HG03280 (cell line): ENCODE results near the gene SLIT3.
"Not testable (repeated sequence)": the region's sequence is repeated elsewhere in the genome, so short reads cannot be mapped to it uniquely, and the experiment has no call there.

Experiments used
- ATAC-seq: cut with Tn5 transposase; IDR thresholded peaks from one replicate; pipeline ENCODE4 v1.9.1; 2021; ENCODE audit warnings: mild to moderate bottlenecking, moderate library complexity; ENCODE audit not compliant: unreplicated experiment

The SLIT3 gene

DNA sequence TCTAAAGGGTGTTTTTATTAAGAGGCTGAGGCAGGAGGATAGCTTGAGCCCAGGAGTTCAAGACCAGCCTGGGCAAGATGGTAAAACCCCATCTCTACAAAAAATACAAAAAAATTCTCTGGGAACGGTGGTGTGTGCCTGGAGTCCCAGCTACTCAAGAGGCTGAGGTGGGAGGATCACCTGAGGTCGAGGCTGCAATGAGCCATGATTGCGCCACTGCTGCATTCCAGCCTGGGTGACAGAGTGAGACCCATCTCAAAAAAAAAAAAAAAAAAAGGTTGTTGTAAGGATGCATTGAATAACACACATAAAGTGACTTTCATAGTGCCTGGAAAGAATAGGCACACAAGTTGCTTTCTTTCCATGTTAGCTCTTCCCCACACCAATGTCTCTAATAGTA is 662.1 kb downstream of the SLIT3 start:
- not testable (repeated sequence) for ATAC-seq

DNA sequence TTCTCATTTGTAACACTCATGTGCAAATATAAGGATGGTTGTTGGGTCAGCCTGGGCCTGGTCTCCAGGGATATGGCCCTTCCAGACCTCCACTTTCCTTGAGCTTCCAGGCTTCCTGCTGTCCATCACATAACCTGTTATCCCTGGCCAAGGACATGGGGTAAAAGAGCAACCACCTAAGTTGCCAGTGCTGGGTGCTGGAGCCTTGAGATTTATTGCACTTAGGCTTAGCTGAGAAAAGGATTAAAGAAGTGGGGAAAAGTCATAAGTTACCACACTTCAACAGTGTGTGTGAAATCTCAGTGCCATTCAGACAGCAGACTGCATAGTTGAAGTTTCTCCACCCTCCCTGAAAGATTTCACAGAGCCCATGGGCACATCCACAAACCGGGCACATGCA is 663.1 kb downstream of the SLIT3 start:
- no peak for ATAC-seq

DNA sequence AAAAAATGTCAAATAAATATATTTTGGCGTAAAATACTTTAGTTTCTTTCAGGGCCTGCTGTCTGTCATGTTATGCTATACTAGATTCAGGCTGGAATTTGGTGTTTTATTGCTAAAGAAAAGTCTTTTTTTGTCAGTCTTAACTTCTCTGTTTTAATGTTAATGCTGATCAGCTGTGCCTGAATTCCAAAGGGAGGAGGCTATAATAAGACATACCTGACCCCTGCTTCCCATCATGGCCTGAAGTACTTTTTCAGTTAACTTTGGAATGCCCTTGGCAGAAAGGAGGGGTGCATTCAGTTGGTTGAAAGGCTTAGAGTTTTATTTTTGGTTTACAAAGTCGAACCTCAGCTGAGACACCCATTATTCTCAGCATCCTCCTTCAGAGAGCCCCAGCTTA is 663.7 kb downstream of the SLIT3 start:
- no peak for ATAC-seq

DNA sequence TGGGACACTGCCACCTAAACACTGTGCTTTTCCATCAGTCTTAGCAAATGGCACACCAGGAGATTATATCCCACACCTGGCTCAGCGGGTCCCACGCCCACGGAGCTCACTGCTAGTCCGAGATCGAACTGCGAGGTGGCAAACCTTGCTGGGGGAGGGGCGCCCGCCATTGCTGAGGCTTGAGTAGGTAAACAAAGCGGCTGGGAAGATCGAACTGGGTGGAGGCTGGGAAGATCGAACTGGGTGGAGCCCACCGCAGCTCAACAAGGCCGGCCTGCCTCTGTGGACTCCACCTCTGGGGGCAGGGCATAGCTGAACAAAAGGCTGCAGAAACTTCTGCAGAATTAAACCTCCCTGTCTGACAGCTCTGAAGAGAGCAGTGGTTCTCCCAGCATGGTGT is 670.0 kb downstream of the SLIT3 start:
- ATAC-seq, result not testable (repeated sequence)

DNA sequence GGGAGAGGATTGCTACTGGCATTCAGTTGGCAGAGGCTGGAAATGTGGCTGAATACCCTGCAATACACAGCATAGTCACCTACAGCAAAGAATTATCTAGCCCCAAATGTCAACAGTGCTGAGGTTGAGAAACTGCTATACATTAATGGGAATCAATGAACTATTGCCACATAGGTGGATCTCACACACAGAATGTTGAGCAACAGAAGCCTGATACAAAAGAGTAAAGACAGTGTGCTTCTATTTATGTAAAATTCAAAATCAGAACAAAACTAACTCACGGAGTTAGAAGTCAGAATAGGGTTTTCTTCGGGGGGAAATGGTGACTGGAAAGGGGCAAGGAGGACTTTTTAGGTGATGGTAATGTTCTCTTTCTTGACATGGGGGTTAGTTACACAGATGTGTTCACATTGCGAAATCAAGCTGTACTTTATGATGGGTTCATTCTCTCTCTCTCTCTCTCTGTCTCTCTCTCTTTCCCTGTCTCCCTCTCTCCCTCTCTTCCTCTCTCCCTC is 676.0 kb downstream of the SLIT3 start:
- ATAC-seq, result no peak

DNA sequence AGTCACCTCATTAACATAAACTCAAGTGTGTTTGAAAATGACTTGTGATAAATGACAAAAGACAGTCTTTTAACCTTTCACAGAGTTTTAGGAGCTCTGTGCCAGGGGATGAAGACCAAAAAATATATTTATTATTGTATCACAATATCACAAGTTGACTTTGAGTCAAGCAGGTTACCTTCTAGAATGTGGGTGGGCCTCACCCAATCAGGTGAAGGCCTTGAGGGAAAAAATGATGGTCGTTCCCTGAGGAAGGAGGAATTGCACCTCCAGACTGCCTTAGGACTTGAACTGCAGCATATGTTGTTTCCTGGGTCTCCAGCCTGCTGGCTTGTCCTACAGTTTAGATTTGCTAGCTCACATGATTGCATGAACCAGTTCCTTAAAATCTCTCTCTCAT is 680.1 kb downstream of the SLIT3 start:
- ATAC-seq, result no peak

DNA sequence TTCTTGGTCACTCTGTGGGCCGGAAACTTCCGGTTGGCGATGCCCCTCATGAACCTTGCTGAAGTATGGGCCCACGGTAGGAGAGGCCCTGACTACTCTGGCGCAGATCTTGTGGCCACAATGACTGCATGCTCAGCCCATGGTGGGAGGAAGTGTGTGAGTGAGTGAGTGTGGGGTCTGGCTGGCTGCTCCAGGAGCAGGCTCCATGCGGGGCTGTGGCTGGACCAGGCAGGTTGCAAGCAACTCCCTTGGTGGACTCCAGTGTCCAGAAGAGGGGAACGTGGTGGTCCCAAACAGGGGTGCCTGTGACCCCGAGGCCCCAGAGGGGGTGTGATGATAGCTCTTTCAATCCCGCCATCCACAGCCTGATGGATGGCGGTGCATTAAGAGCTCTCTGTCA is 686.3 kb downstream of the SLIT3 start:
- no peak for ATAC-seq

DNA sequence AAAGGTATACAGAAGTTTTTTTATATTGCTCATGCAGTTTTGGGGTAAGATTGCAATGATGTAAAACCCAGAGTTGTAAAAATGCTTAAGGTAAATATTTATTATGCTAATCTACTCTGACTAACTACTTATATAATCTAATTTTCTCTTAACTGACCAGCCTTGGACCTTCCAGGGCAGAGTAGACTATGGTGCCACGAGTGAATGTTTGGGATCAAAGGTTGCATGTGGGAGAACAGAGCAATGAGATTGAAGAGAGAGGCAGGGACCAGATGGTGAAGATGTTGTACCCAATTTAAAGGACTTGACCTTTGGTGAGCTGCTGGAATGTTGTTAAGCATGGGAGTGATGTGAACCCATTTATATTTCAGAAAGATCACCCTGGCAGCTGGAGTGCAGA is 686.9 kb downstream of the SLIT3 start:
- ATAC-seq, result no peak

DNA sequence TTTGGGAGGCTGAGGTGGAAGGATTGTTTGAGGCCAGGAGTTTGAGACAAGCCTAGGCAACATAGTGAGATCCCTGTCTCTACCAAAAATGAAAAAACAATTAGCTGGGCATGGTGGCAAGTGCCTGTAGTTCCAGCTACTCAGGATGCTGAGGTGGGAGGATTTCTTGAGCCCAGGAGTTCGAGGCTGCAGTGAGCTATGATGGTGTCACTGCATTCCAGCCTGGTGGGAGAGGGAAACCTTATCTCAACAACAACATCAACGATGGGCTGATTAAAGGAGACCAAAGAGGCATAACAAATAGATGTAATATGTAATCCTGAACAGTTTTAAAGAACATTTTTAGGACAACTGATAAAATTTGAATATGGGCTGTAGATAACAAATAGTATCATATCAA is 687.5 kb downstream of the SLIT3 start:
- ATAC-seq, result no peak

DNA sequence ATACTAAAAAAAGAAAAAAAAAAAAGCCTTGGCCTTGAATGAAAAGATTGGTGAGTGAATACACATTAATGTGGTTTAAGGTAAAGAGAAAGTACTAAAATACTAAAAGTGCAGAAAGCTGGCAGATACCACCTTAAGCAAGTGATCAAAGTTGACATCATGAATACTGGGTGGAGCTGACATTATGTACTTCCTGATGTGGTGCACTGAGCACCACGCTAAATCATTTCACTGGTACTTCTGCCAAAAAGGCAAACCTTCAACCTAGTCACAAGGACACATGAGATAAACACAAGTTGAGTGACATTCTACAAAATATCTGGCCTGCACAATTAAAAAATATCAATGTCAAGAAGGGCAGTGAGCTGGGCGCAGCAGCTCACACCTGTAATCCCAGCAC is 687.9 kb downstream of the SLIT3 start:
- ATAC-seq, result no peak

DNA sequence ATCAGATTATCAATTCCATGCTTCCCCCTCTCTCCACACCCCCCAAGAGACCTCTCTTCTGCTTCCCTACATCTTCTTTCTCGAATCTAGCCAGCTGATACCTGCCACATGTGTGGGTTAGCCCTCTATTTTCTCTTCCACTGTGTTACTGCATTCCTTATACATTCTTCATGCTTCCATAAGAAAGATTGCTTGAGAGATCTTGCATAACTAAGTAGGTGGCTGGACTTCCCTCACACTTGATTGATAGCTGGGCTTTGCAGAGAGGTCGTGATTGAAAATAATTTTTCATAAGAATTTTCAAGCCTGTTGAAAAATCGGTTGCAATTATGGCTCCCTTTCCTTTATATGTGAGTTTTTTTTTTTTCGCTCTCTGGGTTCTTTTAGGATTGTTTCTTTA is 688.8 kb downstream of the SLIT3 start:
- ATAC-seq, result no peak
